Endothelial cell of umbilical vein (primary cell): ENCODE data around the gene CPSF7. TPM values are rescaled to one million over a fixed set of nuclear protein-coding genes. Genes with fewer than 3 reads are reported as not detected.

ENCODE experiments used
- BruUV-seq: library from RNA; stranded (reverse); fragments of 400-500 nt; replicated peaks from 2 replicates; lab custom pipeline; 2021; lab: Mats Ljungman, UMichigan
- CTCF ChIA-PET: fragments of 300-600, 350-600 bp; sonication (Branson Sonifier 250); formaldehyde crosslinking; loops from one replicate; lab custom pipeline; 2021; ENCODE audit warnings: antibody characterized with exemption, inconsistent platforms; lab: Charles Lee
- POLR2A ChIA-PET: fragments of 300-600, 350-600 bp; sonication (Branson Sonifier 250); formaldehyde crosslinking; loops from one replicate; lab custom pipeline; 2021; ENCODE audit warnings: antibody characterized with exemption, inconsistent platforms; lab: Charles Lee
- DNase-seq: peaks from one replicate; pipeline ENCODE4 v3.0.0-alpha.2; 2011; ENCODE audit warnings: low read depth, low spot score
- FAIRE-seq: peaks from 2 replicates; lab custom pipeline; 2011; peaks lifted over from hg19 to GRCh38; lab: Jason Lieb, UNC
- H2AFZ ChIP-seq: 2 replicates; pipeline ENCODE4 v1.6.0; 2012; ENCODE audit warnings: low read depth, low read length, control low read depth, inconsistent platforms
- H3K27ac ChIP-seq: 2 replicates; pipeline ENCODE4 v1.5.1; 2011; ENCODE audit warnings: low read depth, mild to moderate bottlenecking, control low read depth, low read length, moderate library complexity; ENCODE audit not compliant: insufficient read depth
- H3K27me3 ChIP-seq, 2 experiments: 2 replicates each; pipeline versions ENCODE4 v1.6.0 to v1.6.1; 2011; ENCODE audit warnings: low read length in 2 of 2, mixed read lengths in 1 of 2; ENCODE audit not compliant: control insufficient read depth in 2 of 2, insufficient read depth in 2 of 2
- H3K36me3 ChIP-seq, 2 experiments: 2 replicates in 1 of 2; 3 replicates in 1 of 2; pipeline ENCODE4 v1.5.1; 2011; ENCODE audit warnings: low read length in 2 of 2, mild to moderate bottlenecking in 1 of 2, moderate library complexity in 1 of 2; ENCODE audit not compliant: control insufficient read depth in 2 of 2, insufficient read depth in 2 of 2; ENCODE audit errors: extremely low read depth in 1 of 2
- H3K4me1 ChIP-seq: 3 replicates; pipeline ENCODE4 v1.5.1; 2011; ENCODE audit warnings: mild to moderate bottlenecking, low read length; ENCODE audit not compliant: control insufficient read depth, insufficient read depth; ENCODE audit errors: extremely low read depth
- H3K4me2 ChIP-seq: 2 replicates; pipeline ENCODE4 v1.6.1; 2011; ENCODE audit warnings: low read length, control low read depth, mixed read lengths; ENCODE audit not compliant: insufficient read depth
- H3K4me3 ChIP-seq, 3 experiments: fragments of 200-600 bp in 1 of 3; sonication (generic), shearing (Covaris generic) in 1 of 3; replicated peaks in 1 of 3; 2 replicates each; pipeline ENCODE4 v1.5.1; 2011 to 2016; ENCODE audit warnings: control low read depth in 3 of 3, low read length in 3 of 3, mild to moderate bottlenecking in 2 of 3, inconsistent platforms in 1 of 3, low read depth in 1 of 3, moderate library complexity in 1 of 3; ENCODE audit not compliant: insufficient read depth in 1 of 3
- H3K79me2 ChIP-seq: 2 replicates; pipeline ENCODE4 v1.6.0; 2012; ENCODE audit warnings: low read length, inconsistent platforms; ENCODE audit not compliant: control insufficient read depth, insufficient read depth
- H3K9ac ChIP-seq: replicated peaks from 2 replicates; pipeline ENCODE3; 2011; ENCODE audit warnings: low read length, control low read depth; ENCODE audit not compliant: insufficient read depth; ENCODE audit errors: extremely low read depth
- H3K9me1 ChIP-seq: replicated peaks from 3 replicates; pipeline ENCODE4 v1.6.0; 2011; ENCODE audit warnings: mild to moderate bottlenecking, low read length; ENCODE audit not compliant: control insufficient read depth, insufficient read depth; ENCODE audit errors: extremely low read depth
- H3K9me3 ChIP-seq: replicated peaks from 2 replicates; pipeline ENCODE4 v1.5.1; 2012; ENCODE audit warnings: low read length, inconsistent platforms; ENCODE audit not compliant: control insufficient read depth, insufficient read depth
- H4K20me1 ChIP-seq: replicated peaks from 2 replicates; pipeline ENCODE3; 2011; ENCODE audit warnings: mild to moderate bottlenecking, low read length; ENCODE audit not compliant: control insufficient read depth, insufficient read depth; ENCODE audit errors: extremely low read depth
- EZH2 ChIP-seq: IDR thresholded peaks from 2 replicates; pipeline ENCODE4 v1.6.1; 2012; ENCODE audit warnings: borderline replicate concordance, low read depth, mild to moderate bottlenecking, moderate library complexity, low read length, inconsistent platforms; ENCODE audit not compliant: severe bottlenecking
- FOS ChIP-seq: IDR thresholded peaks from 2 replicates; pipeline ENCODE4 v1.6.1; 2011; ENCODE audit warnings: mild to moderate bottlenecking, low read length, moderate library complexity, borderline replicate concordance; ENCODE audit not compliant: insufficient read depth
- GATA2 ChIP-seq: IDR thresholded peaks from 2 replicates; pipeline ENCODE4 v1.7.0; 2011; ENCODE audit warnings: low read depth, mild to moderate bottlenecking, moderate library complexity, mixed read lengths, low read length; ENCODE audit not compliant: insufficient read length, insufficient read depth
- JUN ChIP-seq: IDR thresholded peaks from 2 replicates; pipeline ENCODE4 v1.6.1; 2011; ENCODE audit warnings: borderline replicate concordance, low read depth; ENCODE audit not compliant: insufficient read length, insufficient read depth
- MYC ChIP-seq: IDR thresholded peaks from one replicate; pipeline ENCODE4 v1.6.1; 2011; ENCODE audit warnings: mild to moderate bottlenecking, low read depth, low read length
- POLR2A ChIP-seq: IDR thresholded peaks from 2 replicates; pipeline ENCODE4 v1.6.1; 2012; ENCODE audit warnings: low read depth, mild to moderate bottlenecking, control low read depth, low read length
- POLR2AphosphoS5 ChIP-seq: IDR thresholded peaks from 2 replicates; pipeline ENCODE4 v1.6.1; 2012; ENCODE audit warnings: low read depth, mild to moderate bottlenecking, control low read depth, low read length, moderate library complexity; ENCODE audit not compliant: insufficient read depth
- dilution Hi-C: fragments of 300-500 bp; cut with MboI; formaldehyde crosslinking; loops from one replicate; pipeline ENCODE4 v1.15.0; 2019; ENCODE audit warnings: low sequenced_read_pairs; ENCODE audit not compliant: extremely low pct_ligation_motif_present
- intact Hi-C: fragments of 100-400 bp; cut with micrococcal nuclease; formaldehyde crosslinking; loops from one replicate; pipeline ENCODE4 v1.10.0; 2022
- polyA plus RNA-seq, 4 experiments: library from polyadenylated mRNA; depleted of rRNA in 3 of 4; stranded (reverse) in 3 of 4; unstranded in 1 of 4; fragments of >200 nt; gene quantifications; 2 replicates each; pipeline versions ENCODE4 v1.2.1 to v1.2.3, GENCODE V29; 2011 to 2012; ENCODE audit warnings: missing spikeins in 1 of 4
- total RNA-seq: library from RNA; stranded (reverse); gene quantifications from 2 replicates; pipeline ENCODE4 v1.2.3, GENCODE V29; 2021
- TF ChIP-seq, protein P1 (sequence below): IDR thresholded peaks from 2 replicates; pipeline ENCODE4 v1.6.1; 2011; ENCODE audit not compliant: insufficient read depth, insufficient read length
- TF ChIP-seq, protein P2 (sequence below), 2 donors: IDR thresholded peaks; 1 replicate in 1 of 2; 2 replicates in 1 of 2; pipeline ENCODE4 v1.5.1; 2011; ENCODE audit warnings: low read length in 2 of 2, mild to moderate bottlenecking in 2 of 2, moderate library complexity in 2 of 2, control low read depth in 1 of 2, inconsistent platforms in 1 of 2, low read depth in 1 of 2; ENCODE audit not compliant: insufficient read depth in 1 of 2; ENCODE audit errors: extremely low read depth in 1 of 2

The CPSF7 gene
- total and polyA plus RNA-seq, 2 donors (not counting 3 experiments of a cell fraction or from before 2014, with no cell fraction given): 77.0 to 88.4 TPM

DNA sequence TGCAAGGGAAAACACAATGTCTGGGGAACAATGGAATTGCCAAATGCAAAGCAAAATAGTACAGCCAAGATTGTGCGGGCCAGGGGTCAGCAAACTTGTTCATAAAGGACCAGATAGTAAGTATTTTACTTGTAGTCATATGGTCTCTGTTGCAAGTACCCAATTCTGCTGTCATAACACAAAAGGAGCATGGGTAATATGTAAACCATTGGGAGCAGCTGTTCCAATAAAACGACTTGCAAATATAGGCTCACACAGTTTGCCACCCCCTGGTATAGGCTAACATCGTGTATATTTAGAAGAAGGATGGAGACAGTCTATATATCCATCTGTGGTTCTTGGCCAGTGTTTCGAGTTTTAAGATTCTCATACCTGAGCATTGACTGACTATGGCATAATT is 15.7 kb upstream of the CPSF7 start:
- no TSS peak for BruUV-seq
- dilution Hi-C loops: no loop called here
- H3K27ac ChIP-seq: no peak overlapping the region
- CTCF ChIA-PET: interaction anchor here (0.6 to 6.5 kb wide), 39 partner anchors 10 to 288 kb away, joined by 3 to 229 read pairs (median 5); partner anchors contain the start of genes CPSF7, LRRC10B, SDHAF2 and SYT7
- H2AFZ ChIP-seq: no peak overlapping the region
- H3K4me2 ChIP-seq: no peak overlapping the region
- no peak overlapping the region for H3K4me3 ChIP-seq
- no peaks in the 10 kb centered on the region for H3K27me3 ChIP-seq
- intact Hi-C loops: no loop called here
- no peaks in the 10 kb centered on the region for H3K9me1 ChIP-seq
- TF ChIP-seq GATA2: no peak
- no peak for TF ChIP-seq JUN
- no peak for TF ChIP-seq EZH2
- TF ChIP-seq FOS: no peak
- TF ChIP-seq MYC: no peak
- no peak for TF ChIP-seq POLR2AphosphoS5
- TF ChIP-seq, protein P1, sequence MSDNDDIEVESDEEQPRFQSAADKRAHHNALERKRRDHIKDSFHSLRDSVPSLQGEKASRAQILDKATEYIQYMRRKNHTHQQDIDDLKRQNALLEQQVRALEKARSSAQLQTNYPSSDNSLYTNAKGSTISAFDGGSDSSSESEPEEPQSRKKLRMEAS: no peak
- TF ChIP-seq POLR2A: no peak
- TF ChIP-seq, protein P2, sequence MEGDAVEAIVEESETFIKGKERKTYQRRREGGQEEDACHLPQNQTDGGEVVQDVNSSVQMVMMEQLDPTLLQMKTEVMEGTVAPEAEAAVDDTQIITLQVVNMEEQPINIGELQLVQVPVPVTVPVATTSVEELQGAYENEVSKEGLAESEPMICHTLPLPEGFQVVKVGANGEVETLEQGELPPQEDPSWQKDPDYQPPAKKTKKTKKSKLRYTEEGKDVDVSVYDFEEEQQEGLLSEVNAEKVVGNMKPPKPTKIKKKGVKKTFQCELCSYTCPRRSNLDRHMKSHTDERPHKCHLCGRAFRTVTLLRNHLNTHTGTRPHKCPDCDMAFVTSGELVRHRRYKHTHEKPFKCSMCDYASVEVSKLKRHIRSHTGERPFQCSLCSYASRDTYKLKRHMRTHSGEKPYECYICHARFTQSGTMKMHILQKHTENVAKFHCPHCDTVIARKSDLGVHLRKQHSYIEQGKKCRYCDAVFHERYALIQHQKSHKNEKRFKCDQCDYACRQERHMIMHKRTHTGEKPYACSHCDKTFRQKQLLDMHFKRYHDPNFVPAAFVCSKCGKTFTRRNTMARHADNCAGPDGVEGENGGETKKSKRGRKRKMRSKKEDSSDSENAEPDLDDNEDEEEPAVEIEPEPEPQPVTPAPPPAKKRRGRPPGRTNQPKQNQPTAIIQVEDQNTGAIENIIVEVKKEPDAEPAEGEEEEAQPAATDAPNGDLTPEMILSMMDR (IDR thresholded peaks at IDR 0.05; ENCODE audit: extremely low read depth in 1 of 2, insufficient read depth in 1 of 2, low read depth in 1 of 2, low read length in 2 of 2): no peak
- H3K36me3 ChIP-seq: peaks cover 5 to 26% of the 10 kb centered on the region in 2 experiments
- no peaks in the 10 kb centered on the region for H3K9me3 ChIP-seq
- POLR2A ChIA-PET: no interaction called here
- no peaks in the 10 kb centered on the region for H4K20me1 ChIP-seq
- H3K79me2 ChIP-seq: peaks cover 15% of the 10 kb centered on the region
- DNase-seq (no peak), FAIRE-seq (no peak)
- no peak overlapping the region for H3K9ac ChIP-seq
- no peaks in the 10 kb centered on the region for H3K4me1 ChIP-seq
